Esophagus muscularis mucosa (tissue), 3 donors: ENCODE measurements around the gene POC1A.

Experiments
- POLR2A ChIP-seq: fragments of 450-650 bp; IDR thresholded peaks from one replicate; pipeline ENCODE4 v1.6.1; 2017; ENCODE audit warnings: antibody characterized with exemption, moderate library complexity, mild to moderate bottlenecking, low read depth
- TF ChIP-seq, protein P1 (sequence below), 3 experiments: fragments of 200-600 bp in 2 of 3; fragments of 450-650 bp in 1 of 3; sonication (generic) in 2 of 3; IDR thresholded peaks; one replicate each; pipeline ENCODE4 v1.5.1; 2017 to 2019; ENCODE audit warnings: antibody characterized with exemption in 3 of 3, mild to moderate bottlenecking in 2 of 3, moderate library complexity in 1 of 3

DNA sequence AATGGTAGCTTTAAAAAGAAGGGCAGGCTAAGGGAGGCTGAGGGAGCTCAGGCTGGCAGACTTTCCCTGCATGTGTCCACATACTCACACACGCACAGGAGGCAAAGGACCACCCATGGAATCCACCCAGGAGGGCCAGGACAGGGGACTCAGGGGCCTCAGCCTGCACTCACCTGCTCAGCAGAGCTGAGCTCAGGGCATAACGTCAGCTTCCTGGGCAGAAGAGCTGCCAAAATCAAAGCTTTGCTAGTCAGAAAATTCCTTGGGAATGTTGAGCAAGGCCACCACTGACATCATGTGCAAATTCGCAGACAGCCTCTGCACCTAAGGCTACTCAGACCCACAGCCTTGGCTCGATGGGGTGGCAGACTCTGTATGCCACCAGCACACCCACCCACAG lies 27.3 kb upstream of the POC1A start:
- TF ChIP-seq POLR2A = no peak
- TF ChIP-seq, protein P1, sequence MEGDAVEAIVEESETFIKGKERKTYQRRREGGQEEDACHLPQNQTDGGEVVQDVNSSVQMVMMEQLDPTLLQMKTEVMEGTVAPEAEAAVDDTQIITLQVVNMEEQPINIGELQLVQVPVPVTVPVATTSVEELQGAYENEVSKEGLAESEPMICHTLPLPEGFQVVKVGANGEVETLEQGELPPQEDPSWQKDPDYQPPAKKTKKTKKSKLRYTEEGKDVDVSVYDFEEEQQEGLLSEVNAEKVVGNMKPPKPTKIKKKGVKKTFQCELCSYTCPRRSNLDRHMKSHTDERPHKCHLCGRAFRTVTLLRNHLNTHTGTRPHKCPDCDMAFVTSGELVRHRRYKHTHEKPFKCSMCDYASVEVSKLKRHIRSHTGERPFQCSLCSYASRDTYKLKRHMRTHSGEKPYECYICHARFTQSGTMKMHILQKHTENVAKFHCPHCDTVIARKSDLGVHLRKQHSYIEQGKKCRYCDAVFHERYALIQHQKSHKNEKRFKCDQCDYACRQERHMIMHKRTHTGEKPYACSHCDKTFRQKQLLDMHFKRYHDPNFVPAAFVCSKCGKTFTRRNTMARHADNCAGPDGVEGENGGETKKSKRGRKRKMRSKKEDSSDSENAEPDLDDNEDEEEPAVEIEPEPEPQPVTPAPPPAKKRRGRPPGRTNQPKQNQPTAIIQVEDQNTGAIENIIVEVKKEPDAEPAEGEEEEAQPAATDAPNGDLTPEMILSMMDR (IDR thresholded peaks at IDR 0.05) = no peak
